Measurements from ENCODE around the gene GSTA2. TPM values are rescaled to one million over a fixed set of nuclear protein-coding genes. Genes with fewer than 3 reads are reported as not detected.

Gene GSTA2
- total and polyA plus RNA-seq, 10 of the 15 experiments (the other 5 are each of a cell fraction or from before 2014, with no cell fraction given), result not detected

GRCh38 chr6:52745764-52746201 lies 17.5 kb downstream of the GSTA2 start:
- no peaks in the 10 kb centered on the region for H3K79me2 ChIP-seq (ENCODE audit: control insufficient read depth, insufficient read depth, low read length)
- no TSS peak for BruUV-seq (replicated peaks)
- no peaks in the 10 kb centered on the region for H4K20me1 ChIP-seq (ENCODE audit: control insufficient read depth, insufficient read depth)
- SMC1A ChIA-PET (ENCODE audit: uncharacterized antibody, unreplicated experiment), result no interaction called here
- H3K27me3 ChIP-seq (replicated peaks in 1 of 2; ENCODE audit: control insufficient read depth in 2 of 2, insufficient read depth in 2 of 2, low read length in 1 of 2), result no peaks in the 10 kb centered on the region; a peak in 2 of 4 replicates
- H2AFZ ChIP-seq (ENCODE audit: control insufficient read depth, low read depth, low read length), result no peak overlapping the region
- H3K4me3 ChIP-seq, result no peak overlapping the region
- DNase-seq (ENCODE audit: low read depth, low spot score), result no peak
- H3K9me3 ChIP-seq (replicated peaks; ENCODE audit: control insufficient read depth, insufficient read depth, low read length), result no peaks in the 10 kb centered on the region
- CTCF ChIA-PET, result no interaction called here
- RAD21 ChIA-PET (ENCODE audit: unreplicated experiment), result no interaction called here
- no peaks in the 10 kb centered on the region for H3K36me3 ChIP-seq (ENCODE audit: control insufficient read depth in 2 of 2, insufficient read depth in 2 of 2, low read length in 1 of 2)
- in situ Hi-C loops (cut with MboI) (no loop called here), intact Hi-C loops (cut with micrococcal nuclease; ENCODE audit: unreplicated experiment) (no loop called here)
- 0% methylated on average over 1 of the region's 1 CpG for WGBS (ENCODE audit: insufficient coverage, insufficient replicate concordance, low lambda C conversion rate, missing lambda C conversion rate)
- no peaks in the 10 kb centered on the region for H3K4me1 ChIP-seq (ENCODE audit: control insufficient read depth, insufficient read depth, low read length)
- H3K27ac ChIP-seq (ENCODE audit: control insufficient read depth, insufficient read depth), result no peak overlapping the region
- POLR2A ChIA-PET, result no interaction called here
- no peak for FAIRE-seq
- no peak overlapping the region for H3K4me2 ChIP-seq (ENCODE audit: control insufficient read depth, insufficient read depth)
- ATAC-seq, result no peak
- H3K9ac ChIP-seq (ENCODE audit: control insufficient read depth, insufficient read depth, low read length), result no peak overlapping the region
- TF ChIP-seq POLR2AphosphoS5 (IDR thresholded peaks at IDR 0.05; ENCODE audit: low read length), result no peak

- 46% methylated on average over 1 of the region's 1 CpG for WGBS (ENCODE audit: insufficient coverage, insufficient replicate concordance, low lambda C conversion rate, missing lambda C conversion rate)
- TF ChIP-seq IRF3 (IDR thresholded peaks at IDR 0.05), result no peak
- TF ChIP-seq RAD51 (IDR thresholded peaks at IDR 0.05), result no peak
- no peak for TF ChIP-seq SPI1 (IDR thresholded peaks at IDR 0.05; ENCODE audit: borderline replicate concordance, insufficient read depth, low read depth, low read length)
- TF ChIP-seq USF1 (IDR thresholded peaks at IDR 0.05; ENCODE audit: borderline replicate concordance, extremely low read length, insufficient read depth, low read depth, low read length), result no peak
- no peak for TF ChIP-seq EZH2 (IDR thresholded peaks at IDR 0.05; ENCODE audit: borderline replicate concordance, control insufficient read depth, low read depth, low read length)
- no peak overlapping the region for H3K4me2 ChIP-seq (ENCODE audit: control insufficient read depth, insufficient read depth)
- H3K79me2 ChIP-seq (ENCODE audit: control insufficient read depth, insufficient read depth, low read length), result no peaks in the 10 kb centered on the region
- intact Hi-C loops (cut with micrococcal nuclease; ENCODE audit: unreplicated experiment) (no loop called here), in situ Hi-C loops (cut with MboI) (no loop called here)
- ChIA-PET RAD21 (ENCODE audit: unreplicated experiment) (no interaction called here), CTCF (interaction anchor here (2.4 kb wide), 1 partner anchor 17 kb away, joined by 8 read pairs; no protein-coding TSS in a partner anchor), SMC1A (ENCODE audit: uncharacterized antibody, unreplicated experiment) (no interaction called here), POLR2A (no interaction called here)
- BruUV-seq (replicated peaks), result no TSS peak
- no peak overlapping the region for H3K4me3 ChIP-seq
- H3K36me3 ChIP-seq (ENCODE audit: control insufficient read depth in 2 of 2, insufficient read depth in 2 of 2, low read length in 1 of 2), result no peaks in the 10 kb centered on the region
- H3K27me3 ChIP-seq (replicated peaks in 1 of 2; ENCODE audit: control insufficient read depth in 2 of 2, insufficient read depth in 2 of 2, low read length in 1 of 2), result no peaks in the 10 kb centered on the region; a peak in 2 of 4 replicates
- H2AFZ ChIP-seq (ENCODE audit: control insufficient read depth, low read depth, low read length), result no peak overlapping the region
- no peaks in the 10 kb centered on the region for H3K4me1 ChIP-seq (ENCODE audit: control insufficient read depth, insufficient read depth, low read length)
- ATAC-seq (no peak), FAIRE-seq (peak; percentile 7), DNase-seq (ENCODE audit: low read depth, low spot score) (no peak)
- no peaks in the 10 kb centered on the region for H4K20me1 ChIP-seq (ENCODE audit: control insufficient read depth, insufficient read depth)
- H3K9ac ChIP-seq (ENCODE audit: control insufficient read depth, insufficient read depth, low read length), result no peak overlapping the region
- H3K27ac ChIP-seq (ENCODE audit: control insufficient read depth, insufficient read depth), result no peak overlapping the region
- no peaks in the 10 kb centered on the region for H3K9me3 ChIP-seq (replicated peaks; ENCODE audit: control insufficient read depth, insufficient read depth, low read length)
These were observed 21.4 kb downstream of the GSTA2 start for GRCh38 chr6:52741872-52742271.
